CD14-positive monocyte (primary cell): ENCODE data around the gene CGN. TPM values are rescaled to one million over a fixed set of nuclear protein-coding genes. Genes with fewer than 3 reads are reported as not detected.

Experiments used
- DNase-seq, 3 donors: peaks; one replicate each; pipeline ENCODE4 v3.0.0-alpha.2; 2011 to 2022
- H2AFZ ChIP-seq: 2 replicates; pipeline ENCODE4 v1.6.0; 2012; ENCODE audit warnings: mild to moderate bottlenecking, low read depth, low read length, inconsistent platforms; ENCODE audit not compliant: insufficient read depth, poor library complexity, severe bottlenecking
- H3K27ac ChIP-seq, 2 donors: 1 replicate in 1 of 2; 2 replicates in 1 of 2; pipeline ENCODE4 v1.5.1; 2012 to 2013; ENCODE audit warnings: low read length in 2 of 2, control low read depth in 1 of 2, inconsistent platforms in 1 of 2, low read depth in 1 of 2, mild to moderate bottlenecking in 1 of 2
- H3K27me3 ChIP-seq, 2 donors: one replicate each; pipeline versions ENCODE4 v1.6.0 to v1.6.1; 2011 to 2013; ENCODE audit warnings: low read length in 2 of 2; ENCODE audit not compliant: control insufficient read depth in 2 of 2, insufficient read depth in 2 of 2
- H3K36me3 ChIP-seq, 2 donors: replicated peaks in 1 of 2; 1 replicate in 1 of 2; 2 replicates in 1 of 2; pipeline versions ENCODE4 v1.5.1 to v1.6.1; 2012 to 2013; ENCODE audit warnings: low read length in 2 of 2, control low read depth in 1 of 2, inconsistent platforms in 1 of 2, mild to moderate bottlenecking in 1 of 2; ENCODE audit not compliant: insufficient read depth in 2 of 2, control insufficient read depth in 1 of 2
- H3K4me1 ChIP-seq, 2 donors: 1 replicate in 1 of 2; 2 replicates in 1 of 2; pipeline versions ENCODE4 v1.5.1 to v1.6.1; 2012 to 2013; ENCODE audit warnings: low read length in 2 of 2, control low read depth in 1 of 2, inconsistent platforms in 1 of 2, mild to moderate bottlenecking in 1 of 2, moderate library complexity in 1 of 2; ENCODE audit not compliant: insufficient read depth in 2 of 2, control insufficient read depth in 1 of 2
- H3K4me2 ChIP-seq: replicated peaks from 2 replicates; pipeline ENCODE3; 2012; ENCODE audit warnings: low read length, moderate library complexity, mild to moderate bottlenecking; ENCODE audit not compliant: poor library complexity, severe bottlenecking; ENCODE audit errors: extremely low read depth
- H3K4me3 ChIP-seq, 3 experiments: fragments of 200-600 bp in 1 of 3; sonication (generic) in 1 of 3; replicated peaks in 1 of 3; 1 replicate in 2 of 3; 2 replicates in 1 of 3; pipeline ENCODE4 v1.5.1; 2011 to 2013; ENCODE audit warnings: low read length in 3 of 3, mild to moderate bottlenecking in 3 of 3, control low read depth in 2 of 3, low read depth in 2 of 3, inconsistent platforms in 1 of 3, moderate library complexity in 1 of 3
- H3K79me2 ChIP-seq: 2 replicates; pipeline ENCODE4 v1.6.0; 2012; ENCODE audit warnings: mild to moderate bottlenecking, control low read depth, inconsistent platforms, low read length, moderate library complexity; ENCODE audit not compliant: insufficient read depth
- H3K9ac ChIP-seq: 2 replicates; pipeline ENCODE4 v1.6.0; 2017; ENCODE audit warnings: low read length, mild to moderate bottlenecking; ENCODE audit not compliant: insufficient read depth, poor library complexity, severe bottlenecking
- H3K9me3 ChIP-seq, 2 donors: replicated peaks in 1 of 2; 1 replicate in 1 of 2; 2 replicates in 1 of 2; pipeline versions ENCODE4 v1.5.1 to v1.6.1; 2012 to 2013; ENCODE audit warnings: low read length in 2 of 2, control low read depth in 1 of 2; ENCODE audit not compliant: control insufficient read depth in 1 of 2, insufficient read depth in 1 of 2
- H4K20me1 ChIP-seq: 2 replicates; pipeline ENCODE4 v1.6.0; 2012; ENCODE audit warnings: mild to moderate bottlenecking, low read length, control low read depth, moderate library complexity; ENCODE audit not compliant: insufficient read depth
- H3K27ac Mint-ChIP-seq, 7 donors: one replicate each; pipeline ENCODE4 v1.8.0; 2020; ENCODE audit warnings: mild to moderate bottlenecking in 7 of 7, mixed read lengths in 7 of 7, moderate library complexity in 6 of 7, inconsistent platforms in 2 of 7
- H3K27me3 Mint-ChIP-seq, 3 donors: one replicate each; pipeline ENCODE4 v1.8.0; 2021 to 2022; ENCODE audit warnings: low read depth in 3 of 3, mild to moderate bottlenecking in 3 of 3, mixed read lengths in 3 of 3, moderate library complexity in 3 of 3, inconsistent platforms in 1 of 3
- H3K36me3 Mint-ChIP-seq, 2 donors: one replicate each; pipeline ENCODE4 v1.8.0; 2020; ENCODE audit warnings: mixed read lengths in 2 of 2, inconsistent platforms in 1 of 2, mild to moderate bottlenecking in 1 of 2
- H3K4me1 Mint-ChIP-seq: one replicate; pipeline ENCODE4 v1.8.0; 2020; ENCODE audit warnings: mild to moderate bottlenecking, mixed read lengths
- H3K4me3 Mint-ChIP-seq, 2 donors: one replicate each; pipeline ENCODE4 v1.8.0; 2020; ENCODE audit warnings: mild to moderate bottlenecking in 2 of 2, mixed read lengths in 2 of 2, moderate library complexity in 1 of 2
- H3K9me3 Mint-ChIP-seq, 7 donors: one replicate each; pipeline ENCODE4 v1.8.0; 2020 to 2022; ENCODE audit warnings: mixed read lengths in 7 of 7, mild to moderate bottlenecking in 6 of 7, moderate library complexity in 6 of 7, inconsistent platforms in 2 of 7
- CTCF ChIP-seq: fragments of 200-600 bp; IDR thresholded peaks from one replicate; pipeline ENCODE4 v1.8.0; 2022; ENCODE audit warnings: antibody characterized with exemption, mild to moderate bottlenecking
- WGBS: methylation state at CpG from one replicate; pipeline ENCODE4 v1.1.5; 2013; ENCODE audit warnings: missing lambda C conversion rate; ENCODE audit not compliant: insufficient coverage; 5-methylcytosine and 5-hydroxymethylcytosine counted together
- intact Hi-C, 2 donors: fragments of 100-400 bp; cut with micrococcal nuclease; formaldehyde crosslinking; loops; one replicate each; pipeline versions ENCODE4 v1.15.0 to v1.15.1; 2023
- polyA plus RNA-seq, 3 donors: library from polyadenylated mRNA; depleted of rRNA in 1 of 3; unstranded in 2 of 3; stranded (reverse) in 1 of 3; fragments of 300-500 nt in 2 of 3; fragments of >200 nt in 1 of 3; fragmentation: Illumina TruSeq in 2 of 3; gene quantifications; 1 replicate in 2 of 3; 2 replicates in 1 of 3; pipeline ENCODE4 v1.2.3, GENCODE V29; 2012 to 2021

Gene CGN
- polyA plus RNA-seq, 3 donors: not detected

GRCh38 chr1:151545542-151545941, 34.4 kb downstream of the CGN start:
- H3K4me1 Mint-ChIP-seq: peaks cover 18% of the 10 kb centered on the region
- H3K4me2 ChIP-seq: no peak overlapping the region
- H3K9me3 Mint-ChIP-seq: no peaks in the 10 kb centered on the region
- no peaks in the 10 kb centered on the region for H3K79me2 ChIP-seq
- peaks cover 17 to 25% (median 18%) of the 10 kb centered on the region in 3 donors for H3K27me3 Mint-ChIP-seq
- no peak overlapping the region for H3K4me3 ChIP-seq
- 67% methylated on average over 1 of the region's 1 CpG for WGBS
- no peak for DNase-seq
- H3K4me1 ChIP-seq: peaks cover 9% of the 10 kb centered on the region in 2 donors
- no peaks in the 10 kb centered on the region for H3K9me3 ChIP-seq
- H2AFZ ChIP-seq: no peak overlapping the region
- H3K36me3 Mint-ChIP-seq: peaks cover 0 to 5% of the 10 kb centered on the region in 2 donors
- no peak for TF ChIP-seq CTCF
- no peaks in the 10 kb centered on the region for H3K36me3 ChIP-seq
- H3K27ac Mint-ChIP-seq: no peak overlapping the region
- no peak overlapping the region for H3K27ac ChIP-seq
- H4K20me1 ChIP-seq: no peaks in the 10 kb centered on the region
- H3K4me3 Mint-ChIP-seq: no peak overlapping the region
- intact Hi-C loops: no loop called here
- no peak overlapping the region for H3K9ac ChIP-seq
- H3K27me3 ChIP-seq: peaks cover 5 to 20% of the 10 kb centered on the region in 2 donors

GRCh38 chr1:151546011-151546925, 35.1 kb downstream of the CGN start:
- no CpG with 5 or more reads among the region's 4 CpGs for WGBS
- Histone ChIP-seq H3K9ac (no peak overlapping the region), H2AFZ (no peak overlapping the region), H3K4me3 (no peak overlapping the region), H3K4me1 (peaks cover 1 to 2% of the 10 kb centered on the region in 2 donors), H4K20me1 (no peaks in the 10 kb centered on the region), H3K27me3 (peaks cover 5 to 16% of the 10 kb centered on the region in 2 donors), H3K9me3 (no peaks in the 10 kb centered on the region), H3K36me3 (no peaks in the 10 kb centered on the region), H3K4me2 (no peak overlapping the region), H3K79me2 (no peaks in the 10 kb centered on the region), H3K27ac (no peak overlapping the region)
- Mint-ChIP-seq H3K4me1 (peaks cover 11% of the 10 kb centered on the region), H3K27ac (no peak overlapping the region), H3K36me3 (peaks cover 0 to 5% of the 10 kb centered on the region in 2 donors), H3K9me3 (no peaks in the 10 kb centered on the region), H3K4me3 (no peak overlapping the region), H3K27me3 (peaks cover 12 to 18% (median 14%) of the 10 kb centered on the region in 3 donors)
- DNase-seq: no peak
- intact Hi-C loops: no loop called here
- no peak for TF ChIP-seq CTCF
